PC-9 (cell line): Measurements from ENCODE around the gene GUCY1A2. TPM values are rescaled to one million over a fixed set of nuclear protein-coding genes. Genes with fewer than 3 reads are reported as not detected.

Source experiments
- BruUV-seq: library from RNA; stranded (reverse); fragments of 400-500 nt; replicated peaks from 2 replicates; lab custom pipeline; 2021; lab: Mats Ljungman, UMichigan
- CTCF ChIA-PET: fragments of 300-600 bp; sonication (Branson Sonifier 250); formaldehyde crosslinking; loops from one replicate; lab custom pipeline; 2022; ENCODE audit warnings: antibody characterized with exemption; lab: Charles Lee
- POLR2A ChIA-PET: fragments of 300-600 bp; sonication (Branson Sonifier 250); formaldehyde crosslinking; loops from one replicate; lab custom pipeline; 2022; ENCODE audit warnings: antibody characterized with exemption; ENCODE audit not compliant: unreplicated experiment; lab: Charles Lee
- DNase-seq, 2 experiments: peaks; one replicate each; pipeline versions ENCODE4 v3.0.0 to v3.0.0-alpha.2; 2015 to 2022; ENCODE audit warnings: mixed read lengths in 1 of 2
- H2AFZ ChIP-seq: fragments of 200-600 bp; sonication (generic); 2 replicates; pipeline ENCODE4 v1.8.1; 2017; ENCODE audit warnings: antibody characterized with exemption
- H3F3A ChIP-seq: fragments of 200-600 bp; sonication (generic); 2 replicates; pipeline ENCODE4 v1.8.1; 2017; ENCODE audit warnings: antibody characterized with exemption, mild to moderate bottlenecking, low read depth; ENCODE audit not compliant: insufficient read depth
- H3K27ac ChIP-seq: fragments of 200-600 bp; sonication (generic); 2 replicates; pipeline ENCODE4 v1.6.1; 2016; ENCODE audit warnings: mixed run types
- H3K27me3 ChIP-seq: fragments of 200-600 bp; sonication (generic); 2 replicates; pipeline ENCODE4 v1.6.1; 2016; ENCODE audit warnings: low read depth, mixed run types; ENCODE audit not compliant: insufficient read depth
- H3K36me3 ChIP-seq: fragments of 200-600 bp; sonication (generic); 2 replicates; pipeline ENCODE4 v1.6.1; 2016; ENCODE audit warnings: low read depth, mixed run types
- H3K4me1 ChIP-seq: fragments of 200-600 bp; sonication (generic); replicated peaks from 2 replicates; pipeline ENCODE4 v1.6.1; 2016; ENCODE audit warnings: mixed run types; ENCODE audit not compliant: insufficient read depth
- H3K4me2 ChIP-seq: fragments of 200-600 bp; sonication (generic); 2 replicates; pipeline ENCODE4 v1.6.1; 2017; ENCODE audit warnings: mixed run types
- H3K4me3 ChIP-seq: fragments of 200-600 bp; sonication (generic); 2 replicates; pipeline ENCODE4 v1.6.1; 2016; ENCODE audit warnings: mixed run types
- H3K79me2 ChIP-seq: fragments of 200-600 bp; sonication (generic); 2 replicates; pipeline ENCODE4 v1.6.1; 2017; ENCODE audit warnings: low read depth, mixed run types
- H3K9me2 ChIP-seq: fragments of 200-600 bp; sonication (generic); 2 replicates; pipeline ENCODE4 v1.8.1; 2017; ENCODE audit warnings: mild to moderate bottlenecking; ENCODE audit not compliant: insufficient read depth
- H3K9me3 ChIP-seq: fragments of 200-600 bp; sonication (generic); 2 replicates; pipeline ENCODE4 v1.8.1; 2016; ENCODE audit warnings: low read depth; ENCODE audit not compliant: insufficient read depth
- H4K20me1 ChIP-seq: fragments of 200-600 bp; sonication (generic); 2 replicates; pipeline ENCODE4 v1.8.1; 2017; ENCODE audit not compliant: insufficient read depth
- CTCF ChIP-seq: fragments of 200-600 bp; sonication (generic); conservative IDR thresholded peaks from 2 replicates; pipeline ENCODE4 v1.6.1; 2017; ENCODE audit warnings: mixed run types, antibody characterized with exemption, mild to moderate bottlenecking, moderate library complexity
- EZH2 ChIP-seq: fragments of 200-600 bp; sonication (generic); IDR thresholded peaks from 2 replicates; pipeline ENCODE4 v1.8.0; 2017; ENCODE audit warnings: antibody characterized with exemption, low read depth
- intact Hi-C: fragments of 100-400 bp; cut with micrococcal nuclease; formaldehyde crosslinking; loops from one replicate; pipeline ENCODE4 v1.10.0; 2022; ENCODE audit not compliant: unreplicated experiment
- total RNA-seq: library from RNA; stranded (reverse); gene quantifications from 2 replicates; pipeline ENCODE4 v1.2.3, GENCODE V29; 2021

GUCY1A2 gene
- total RNA-seq, 1 experiment from 2014 or later, result not detected

- Histone ChIP-seq H3K9me2 (no peaks in the 10 kb centered on the region), H3K9me3 (no peaks in the 10 kb centered on the region), H3K27ac (peak overlapping the region; percentile 50), H3K27me3 (no peaks in the 10 kb centered on the region), H3F3A (peaks cover 11% of the 10 kb centered on the region), H2AFZ (no peak overlapping the region), H3K79me2 (no peaks in the 10 kb centered on the region), H3K36me3 (no peaks in the 10 kb centered on the region), H3K4me3 (no peak overlapping the region), H4K20me1 (no peaks in the 10 kb centered on the region), H3K4me1 (peaks cover 16% of the 10 kb centered on the region), H3K4me2 (peak overlapping the region; percentile 29)
- BruUV-seq, result no TSS peak
- ChIA-PET POLR2A (no interaction called here), CTCF (interaction anchor here (0.7 kb wide), 1 partner anchor 35 kb away, joined by 5 read pairs; no protein-coding TSS in a partner anchor)
- TF ChIP-seq CTCF (no peak), EZH2 (no peak)
- intact Hi-C loops, result loop anchor here (1.0 kb wide), 1 partner anchor 338 kb away; no protein-coding TSS in a partner anchor
- DNase-seq, result peak; percentile 14 to 98
Observed at GRCh38 chr11:106706355-106706754, 311.9 kb downstream of the GUCY1A2 start.

- ChIA-PET POLR2A (no interaction called here), CTCF (no interaction called here)
- Histone ChIP-seq H2AFZ (no peak overlapping the region), H3F3A (peaks cover 11% of the 10 kb centered on the region), H4K20me1 (no peaks in the 10 kb centered on the region), H3K27ac (no peak overlapping the region), H3K4me3 (no peak overlapping the region), H3K4me1 (peaks cover 16% of the 10 kb centered on the region), H3K27me3 (no peaks in the 10 kb centered on the region), H3K4me2 (no peak overlapping the region), H3K9me3 (no peaks in the 10 kb centered on the region), H3K79me2 (no peaks in the 10 kb centered on the region), H3K9me2 (0 out of 2 replicates have a peak, but pooled peaks cover 3% of the 10 kb centered on the region), H3K36me3 (no peaks in the 10 kb centered on the region)
- TF ChIP-seq EZH2 (no peak), CTCF (no peak)
- no TSS peak for BruUV-seq
- intact Hi-C loops, result no loop called here
- DNase-seq, result no peak
Observed at GRCh38 chr11:106702805-106703204, 315.5 kb downstream of the GUCY1A2 start.

GRCh38 chr11:106697058-106697457 lies 321.2 kb downstream of the GUCY1A2 start:
- no peaks in the 10 kb centered on the region for H3K27me3 ChIP-seq
- DNase-seq, result peak in 1 of 2 experiments; percentile 60
- H3F3A ChIP-seq, result no peaks in the 10 kb centered on the region
- no peaks in the 10 kb centered on the region for H4K20me1 ChIP-seq
- H3K9me3 ChIP-seq, result no peaks in the 10 kb centered on the region
- H3K9me2 ChIP-seq, result 0 out of 2 replicates have a peak, but pooled peaks cover 3% of the 10 kb centered on the region
- H3K79me2 ChIP-seq, result no peaks in the 10 kb centered on the region
- BruUV-seq, result no TSS peak
- intact Hi-C loops, result no loop called here
- H3K4me2 ChIP-seq, result no peak overlapping the region
- ChIA-PET CTCF (no interaction called here), POLR2A (no interaction called here)
- H3K27ac ChIP-seq, result no peak overlapping the region
- no peak overlapping the region for H3K4me3 ChIP-seq
- TF ChIP-seq EZH2, result no peak
- TF ChIP-seq CTCF, result no peak
- H3K4me1 ChIP-seq, result 0 out of 2 replicates have a peak, but pooled peaks cover 5% of the 10 kb centered on the region
- no peaks in the 10 kb centered on the region for H3K36me3 ChIP-seq
- H2AFZ ChIP-seq, result no peak overlapping the region
